ENCODE measurements around the gene SHB. TPM values are rescaled to one million over a fixed set of nuclear protein-coding genes. Genes with fewer than 3 reads are reported as not detected.

Gene SHB
- total RNA-seq, 4 donors from 2014 or later = 27.6 to 42.6 (median 34.5) TPM

- TF ChIP-seq POLR2A (IDR thresholded peaks at IDR 0.05) (no peak), CTCF (IDR thresholded peaks at IDR 0.05) (no peak)
- intact Hi-C loops (cut with DNase I; ENCODE audit: low total_unique reads) = no loop called here
- 86 to 88% methylated on average over 15 of the region's 15 CpGs for WGBS, 2 donors
- H3K4me3 ChIP-seq (ENCODE audit: low read depth, poor library complexity, severe bottlenecking) = no peak overlapping the region
- DNase-seq (ENCODE audit: low spot score in 2 of 2) = no peak
These were observed 71.2 kb downstream of the SHB start for GRCh38 chr9:37997636-37998374.

GRCh38 chr9:37996819-37997217 is 72.2 kb downstream of the SHB start:
- H3K4me3 ChIP-seq (ENCODE audit: low read depth, poor library complexity, severe bottlenecking) = no peak overlapping the region
- intact Hi-C loops (cut with DNase I; ENCODE audit: low total_unique reads) = no loop called here
- DNase-seq (ENCODE audit: low spot score in 2 of 2) = no peak
- no peak for TF ChIP-seq CTCF (IDR thresholded peaks at IDR 0.05)
- TF ChIP-seq POLR2A (IDR thresholded peaks at IDR 0.05) = no peak
- WGBS, 2 donors = 95 to 97% methylated on average over 4 of the region's 4 CpGs

GRCh38 chr9:37995961-37996818 is 72.8 kb downstream of the SHB start:
- DNase-seq (ENCODE audit: low spot score in 2 of 2) = no peak
- TF ChIP-seq CTCF (IDR thresholded peaks at IDR 0.05) (no peak), POLR2A (IDR thresholded peaks at IDR 0.05) (no peak)
- intact Hi-C loops (cut with DNase I; ENCODE audit: low total_unique reads) = no loop called here
- no peak overlapping the region for H3K4me3 ChIP-seq (ENCODE audit: low read depth, poor library complexity, severe bottlenecking)
- 89 to 93% methylated on average over 5 of the region's 5 CpGs for WGBS, 2 donors

- TF ChIP-seq CTCF (IDR thresholded peaks at IDR 0.05) (no peak), POLR2A (IDR thresholded peaks at IDR 0.05) (no peak)
- DNase-seq (ENCODE audit: low spot score in 2 of 2) = no peak
- WGBS, 2 donors = 52 to 62% methylated on average over 6 of the region's 6 CpGs
- intact Hi-C loops (cut with DNase I; ENCODE audit: low total_unique reads) = no loop called here
- no peak overlapping the region for H3K4me3 ChIP-seq (ENCODE audit: low read depth, poor library complexity, severe bottlenecking)
These were observed 73.7 kb downstream of the SHB start for GRCh38 chr9:37995348-37995737.

- TF ChIP-seq POLR2A (IDR thresholded peaks at IDR 0.05) (no peak), CTCF (IDR thresholded peaks at IDR 0.05) (no peak)
- no peak overlapping the region for H3K4me3 ChIP-seq (ENCODE audit: low read depth, poor library complexity, severe bottlenecking)
- intact Hi-C loops (cut with DNase I; ENCODE audit: low total_unique reads) = no loop called here
- DNase-seq (ENCODE audit: low spot score in 2 of 2) = peak; percentile 80 to 94
- 9 to 10% methylated on average over 15 of the region's 15 CpGs for whole genome bisulfite sequencing, 2 donors
These were observed 74.2 kb downstream of the SHB start for GRCh38 chr9:37994639-37995347.

Data from lower leg skin (tissue), 4 donors.